Stimulated activated CD4-positive, alpha-beta T cell treated with anti-CD3 and anti-CD28 coated beads, Interleukin-2, amount 100 ng/mL, for 24 hours (primary cell): ENCODE data around the gene EIF5.
"Not testable (repeated sequence)": the region's sequence is repeated elsewhere in the genome, so short reads cannot be mapped to it uniquely, and the experiment has no call there.

ENCODE experiments used
- DNase-seq, 2 donors: peaks; one replicate each; pipeline ENCODE4 v3.0.0-alpha.2; 2020

The EIF5 gene

GRCh38 chr14:103339561-103339960, 5.5 kb downstream of the EIF5 start:
- no peak for DNase-seq

GRCh38 chr14:103340480-103341212, 6.6 kb downstream of the EIF5 start:
- DNase-seq, result no peak

GRCh38 chr14:103341250-103342129, 7.5 kb downstream of the EIF5 start:
- DNase-seq, result no peak

GRCh38 chr14:103343164-103343879, 9.3 kb downstream of the EIF5 start:
- DNase-seq, result no peak

- no peak for DNase-seq
Observed at GRCh38 chr14:103343905-103344797, 10.1 kb downstream of the EIF5 start.

- no peak for DNase-seq
Observed at GRCh38 chr14:103346286-103346685, 12.2 kb downstream of the EIF5 start.

- no peak for DNase-seq
Observed at GRCh38 chr14:103347091-103347815, 13.2 kb downstream of the EIF5 start.

GRCh38 chr14:103348154-103348553, 14.1 kb downstream of the EIF5 start:
- no peak for DNase-seq

GRCh38 chr14:103349982-103350381, 15.9 kb downstream of the EIF5 start:
- no peak for DNase-seq

- no peak for DNase-seq
Observed at GRCh38 chr14:103353362-103353761, 19.3 kb downstream of the EIF5 start.

GRCh38 chr14:103354141-103354540, 20.1 kb downstream of the EIF5 start:
- DNase-seq, result no peak

GRCh38 chr14:103356024-103356682, 22.1 kb downstream of the EIF5 start:
- DNase-seq, result no peak

GRCh38 chr14:103357552-103357951, 23.5 kb downstream of the EIF5 start:
- not testable (repeated sequence) for DNase-seq

- DNase-seq, result no peak
Observed at GRCh38 chr14:103360548-103360947, 26.5 kb downstream of the EIF5 start.

- no peak for DNase-seq
Observed at GRCh38 chr14:103361867-103362266, 27.8 kb downstream of the EIF5 start.

GRCh38 chr14:103362780-103363179, 28.7 kb downstream of the EIF5 start:
- no peak for DNase-seq

GRCh38 chr14:103366741-103367140, 32.7 kb downstream of the EIF5 start:
- DNase-seq, result no peak

- no peak for DNase-seq
Observed at GRCh38 chr14:103367995-103368394, 34.0 kb downstream of the EIF5 start.

- DNase-seq, result no peak
Observed at GRCh38 chr14:103370087-103370486, 36.0 kb downstream of the EIF5 start.

- DNase-seq, result no peak
Observed at GRCh38 chr14:103372017-103372416, 38.0 kb downstream of the EIF5 start.
